PFSK-1 (cell line): Measurements from ENCODE around the gene ZNF280B.

Experiments
- FOXP2 ChIP-seq: optimal IDR thresholded peaks from 2 replicates; pipeline ENCODE3; 2011; ENCODE audit warnings: borderline replicate concordance, control low read depth, inconsistent platforms; ENCODE audit not compliant: insufficient read depth; ENCODE audit errors: extremely low read length, extremely low read depth
- POLR2AphosphoS5 ChIP-seq: IDR thresholded peaks from 2 replicates; pipeline ENCODE4 v1.6.1; 2012; ENCODE audit warnings: low read depth, mild to moderate bottlenecking, control low read depth, low read length, moderate library complexity
- REST ChIP-seq, 2 experiments: IDR thresholded peaks; 2 replicates each; pipeline versions ENCODE4 v1.6.1 to v1.8.0; 2011 to 2012; ENCODE audit warnings: low read depth in 2 of 2, low read length in 2 of 2, control low read depth in 1 of 2, inconsistent platforms in 1 of 2, mild to moderate bottlenecking in 1 of 2, moderate library complexity in 1 of 2; ENCODE audit not compliant: insufficient read depth in 1 of 2
- SIN3A ChIP-seq: IDR thresholded peaks from 2 replicates; pipeline ENCODE4 v1.6.1; 2012; ENCODE audit warnings: mild to moderate bottlenecking, low read length, moderate library complexity, borderline replicate concordance; ENCODE audit not compliant: insufficient read depth
- TAF1 ChIP-seq: IDR thresholded peaks from 2 replicates; pipeline ENCODE4 v1.6.1; 2012; ENCODE audit warnings: low read length, control low read depth, borderline replicate concordance; ENCODE audit not compliant: insufficient read depth

The ZNF280B gene

GRCh38 chr22:22484023-22484422 is 24.5 kb downstream of the ZNF280B start:
- TF ChIP-seq FOXP2 (no peak), SIN3A (no peak), REST (IDR thresholded peaks at IDR 0.05; ENCODE audit: insufficient read depth in 1 of 2, low read depth in 2 of 2, low read length in 2 of 2) (no peak), POLR2AphosphoS5 (no peak), TAF1 (no peak)

GRCh38 chr22:22480940-22481339 is 27.6 kb downstream of the ZNF280B start:
- TF ChIP-seq SIN3A (no peak), FOXP2 (no peak), TAF1 (no peak), POLR2AphosphoS5 (no peak), REST (IDR thresholded peaks at IDR 0.05; ENCODE audit: insufficient read depth in 1 of 2, low read depth in 2 of 2, low read length in 2 of 2) (no peak)

GRCh38 chr22:22479999-22480532 is 28.5 kb downstream of the ZNF280B start:
- TF ChIP-seq FOXP2 (no peak), POLR2AphosphoS5 (no peak), TAF1 (no peak), SIN3A (no peak), REST (IDR thresholded peaks at IDR 0.05; ENCODE audit: insufficient read depth in 1 of 2, low read depth in 2 of 2, low read length in 2 of 2) (no peak)

GRCh38 chr22:22479116-22479515 is 29.4 kb downstream of the ZNF280B start:
- TF ChIP-seq FOXP2 (no peak), SIN3A (no peak), REST (IDR thresholded peaks at IDR 0.05; ENCODE audit: insufficient read depth in 1 of 2, low read depth in 2 of 2, low read length in 2 of 2) (no peak), TAF1 (no peak), POLR2AphosphoS5 (no peak)

- no peak for TF ChIP-seq REST (IDR thresholded peaks at IDR 0.05; ENCODE audit: insufficient read depth in 1 of 2, low read depth in 2 of 2, low read length in 2 of 2)
Observed at GRCh38 chr22:22478470-22478869, 30.1 kb downstream of the ZNF280B start.
